ENCODE results near the gene ABLIM2.

ABLIM2 gene

GRCh38 chr4:7956270-7956808, 202.3 kb downstream of the ABLIM2 start:
- no peaks in the 10 kb centered on the region for H3K4me1 ChIP-seq (ENCODE audit: low read length)

DNA sequence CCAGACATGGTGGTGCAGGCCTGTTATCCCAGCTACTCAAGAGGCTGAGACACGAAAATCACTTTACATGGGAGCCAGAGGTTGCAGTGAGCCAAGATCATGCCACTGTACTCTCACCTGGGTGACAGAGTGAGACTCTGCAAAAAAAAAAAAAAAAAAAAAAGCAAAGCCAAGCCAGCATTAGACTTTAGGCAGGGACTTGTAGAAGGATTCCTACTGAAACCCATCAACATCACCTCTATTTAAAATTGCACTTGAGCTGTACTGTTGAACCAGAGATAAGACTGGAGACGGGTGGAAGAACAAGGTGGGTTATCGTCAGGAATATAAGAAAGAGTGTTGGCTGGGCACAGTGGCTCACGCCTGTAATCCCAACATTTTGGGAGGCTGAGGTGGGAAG, 203.2 kb downstream of the ABLIM2 start:
- DNase-seq: no peak
- no peak overlapping the region for H3K4me2 ChIP-seq (ENCODE audit: low read depth, low read length)
- H3K9me2 ChIP-seq (replicated peaks; ENCODE audit: insufficient read depth, low read length): no peaks in the 10 kb centered on the region
- peaks cover 68% of the 10 kb centered on the region for H3K27me3 ChIP-seq (replicated peaks; ENCODE audit: insufficient read depth, low read length)
- H3K9ac ChIP-seq (ENCODE audit: low read length): no peak overlapping the region
- no peaks in the 10 kb centered on the region for H3F3A ChIP-seq (ENCODE audit: insufficient read depth, low read length)
- no peak for TF ChIP-seq CTCF (IDR thresholded peaks at IDR 0.05; ENCODE audit: low read length)
- TF ChIP-seq EZH2 (optimal IDR thresholded peaks at IDR 0.05; ENCODE audit: low read depth, low read length): no peak
- no peak for TF ChIP-seq EZH2phosphoT487 (IDR thresholded peaks at IDR 0.05; ENCODE audit: low read length)
- no peaks in the 10 kb centered on the region for H3K36me3 ChIP-seq (replicated peaks; ENCODE audit: insufficient read depth, low read length)
- no peaks in the 10 kb centered on the region for H3K9me3 ChIP-seq (replicated peaks; ENCODE audit: insufficient read depth, low read length)
- no peak overlapping the region for H3K4me3 ChIP-seq (ENCODE audit: low read length)
- H3K4me1 ChIP-seq (ENCODE audit: low read length): no peaks in the 10 kb centered on the region
- H3K79me2 ChIP-seq (ENCODE audit: low read length): no peaks in the 10 kb centered on the region
- H2AFZ ChIP-seq (ENCODE audit: low read length): no peak overlapping the region
- H4K20me1 ChIP-seq (ENCODE audit: insufficient read depth, low read length): no peaks in the 10 kb centered on the region
- no peak overlapping the region for H3K27ac ChIP-seq (ENCODE audit: low read length)

More at GRCh38 chr4:7956270-7956808, 202.3 kb downstream of the ABLIM2 start:
- DNase-seq: no peak
- Histone ChIP-seq H3K9me2 (replicated peaks; ENCODE audit: insufficient read depth, low read length) (no peaks in the 10 kb centered on the region), H3K36me3 (replicated peaks; ENCODE audit: insufficient read depth, low read length) (no peaks in the 10 kb centered on the region), H3K79me2 (ENCODE audit: low read length) (no peaks in the 10 kb centered on the region), H3F3A (ENCODE audit: insufficient read depth, low read length) (no peaks in the 10 kb centered on the region), H3K4me3 (ENCODE audit: low read length) (no peak overlapping the region), H3K27ac (ENCODE audit: low read length) (no peak overlapping the region), H3K27me3 (replicated peaks; ENCODE audit: insufficient read depth, low read length) (peaks cover 72% of the 10 kb centered on the region), H3K9ac (ENCODE audit: low read length) (no peak overlapping the region), H2AFZ (ENCODE audit: low read length) (no peak overlapping the region), H3K9me3 (replicated peaks; ENCODE audit: insufficient read depth, low read length) (no peaks in the 10 kb centered on the region), H3K4me2 (ENCODE audit: low read depth, low read length) (no peak overlapping the region), H4K20me1 (ENCODE audit: insufficient read depth, low read length) (no peaks in the 10 kb centered on the region)
- no peak for TF ChIP-seq CTCF (IDR thresholded peaks at IDR 0.05; ENCODE audit: low read length)
- no peak for TF ChIP-seq EZH2 (optimal IDR thresholded peaks at IDR 0.05; ENCODE audit: low read depth, low read length)
- no peak for TF ChIP-seq EZH2phosphoT487 (IDR thresholded peaks at IDR 0.05; ENCODE audit: low read length)

GRCh38 chr4:7952615-7953014, 206.0 kb downstream of the ABLIM2 start:
- Histone ChIP-seq H3K9me2 (replicated peaks; ENCODE audit: insufficient read depth, low read length) (no peaks in the 10 kb centered on the region), H3K27me3 (replicated peaks; ENCODE audit: insufficient read depth, low read length) (peaks cover 68% of the 10 kb centered on the region), H2AFZ (ENCODE audit: low read length) (no peak overlapping the region), H3K27ac (ENCODE audit: low read length) (no peak overlapping the region), H3F3A (ENCODE audit: insufficient read depth, low read length) (no peaks in the 10 kb centered on the region), H3K36me3 (replicated peaks; ENCODE audit: insufficient read depth, low read length) (no peaks in the 10 kb centered on the region), H4K20me1 (ENCODE audit: insufficient read depth, low read length) (no peaks in the 10 kb centered on the region), H3K4me2 (ENCODE audit: low read depth, low read length) (no peak overlapping the region), H3K9me3 (replicated peaks; ENCODE audit: insufficient read depth, low read length) (no peaks in the 10 kb centered on the region), H3K4me1 (ENCODE audit: low read length) (no peaks in the 10 kb centered on the region), H3K79me2 (ENCODE audit: low read length) (no peaks in the 10 kb centered on the region), H3K4me3 (ENCODE audit: low read length) (no peak overlapping the region), H3K9ac (ENCODE audit: low read length) (no peak overlapping the region)
- no peak for DNase-seq
- no peak for TF ChIP-seq EZH2phosphoT487 (IDR thresholded peaks at IDR 0.05; ENCODE audit: low read length)
- TF ChIP-seq CTCF (IDR thresholded peaks at IDR 0.05; ENCODE audit: low read length): no peak
- TF ChIP-seq EZH2 (optimal IDR thresholded peaks at IDR 0.05; ENCODE audit: low read depth, low read length): no peak
